ENCODE measurements around the gene TNNI3. TPM values are rescaled to one million over a fixed set of nuclear protein-coding genes. Genes with fewer than 3 reads are reported as not detected.

Gene TNNI3
- total and polyA plus RNA-seq, 9 of the 15 experiments (the other 6 are each of a cell fraction or from before 2014, with no cell fraction given), result 4.7 to 158 (median 42.0) TPM

GRCh38 chr19:55157064-55157908 lies at the start of gene TNNI3 (continued):
- TF ChIP-seq PYGO2 (tag; IDR thresholded peaks at IDR 0.05) (no peak), E2F5 (CRISPR knock-in tag; IDR thresholded peaks at IDR 0.05) (no peak), SAFB2 (IDR thresholded peaks at IDR 0.05; ENCODE audit: borderline replicate concordance, low read depth, low read length, severe bottlenecking) (no peak), MLLT1 (IDR thresholded peaks at IDR 0.05) (no peak), GTF2B (IDR thresholded peaks at IDR 0.05; ENCODE audit: extremely low read depth, insufficient read length) (no peak), ZNF134 (CRISPR knock-in tag; conservative IDR thresholded peaks at IDR 0.05) (no peak), NR3C1 (CRISPR knock-in tag; IDR thresholded peaks at IDR 0.05) (no peak), ZBTB12 (CRISPR knock-in tag; IDR thresholded peaks at IDR 0.05) (no peak), ZBTB7A (IDR thresholded peaks at IDR 0.05; ENCODE audit: borderline replicate concordance, control insufficient read depth, low read depth, low read length) (peak; percentile 91; the same call in 1 of the 2 replicates), SMAD1 (IDR thresholded peaks at IDR 0.05; ENCODE audit: low read depth, low read length, partially characterized antibody) (no peak), ARID4B (CRISPR knock-in tag; IDR thresholded peaks at IDR 0.05) (0 out of 2 replicates have a peak, but pooled peaks have one; percentile 53), CBFA2T3 (IDR thresholded peaks at IDR 0.05) (no peak), HINFP (tag; conservative IDR thresholded peaks at IDR 0.05; ENCODE audit: low read depth) (no peak), RBFOX2 (IDR thresholded peaks at IDR 0.05; ENCODE audit: low read depth, low read length) (peak; percentile 68), COPS2 (conservative IDR thresholded peaks at IDR 0.05) (no peak), PCBP2 (IDR thresholded peaks at IDR 0.05; ENCODE audit: low read depth, low read length, poor library complexity, severe bottlenecking) (no peak)
